H1 (cell line): ENCODE results near the gene CD160. TPM values are rescaled to one million over a fixed set of nuclear protein-coding genes. Genes with fewer than 3 reads are reported as not detected.

ENCODE experiments used
- EP300 ChIP-seq, 2 experiments: IDR thresholded peaks; 1 replicate in 1 of 2; 2 replicates in 1 of 2; pipeline ENCODE4 v1.6.1; 2011 to 2012; ENCODE audit warnings: low read depth in 2 of 2, low read length in 2 of 2, mild to moderate bottlenecking in 2 of 2, borderline replicate concordance in 1 of 2, inconsistent platforms in 1 of 2, moderate library complexity in 1 of 2
- PHF8 ChIP-seq: fragments of 200-600 bp; sonication (generic); conservative IDR thresholded peaks from 2 replicates; pipeline ENCODE4 v1.7.1; 2012; ENCODE audit warnings: low read depth, mild to moderate bottlenecking, inconsistent platforms, low read length, moderate library complexity
- RAD21 ChIP-seq, 2 experiments: IDR thresholded peaks in 1 of 2; conservative IDR thresholded peaks in 1 of 2; 2 replicates each; pipeline ENCODE4 v1.6.1; 2011; ENCODE audit warnings: low read depth in 2 of 2, low read length in 2 of 2, improper control_type of control experiment in 1 of 2, inconsistent platforms in 1 of 2, mild to moderate bottlenecking in 1 of 2, moderate library complexity in 1 of 2
- RXRA ChIP-seq: IDR thresholded peaks from 2 replicates; pipeline ENCODE4 v1.6.1; 2011; ENCODE audit warnings: low read depth, mild to moderate bottlenecking, low read length, moderate library complexity; ENCODE audit not compliant: insufficient read depth
- SIN3A ChIP-seq, 2 experiments: IDR thresholded peaks in 1 of 2; conservative IDR thresholded peaks in 1 of 2; 2 replicates each; pipeline ENCODE4 v1.6.1; 2011 to 2012; ENCODE audit warnings: low read length in 2 of 2, improper control_type of control experiment in 1 of 2, low read depth in 1 of 2, mild to moderate bottlenecking in 1 of 2
- SP4 ChIP-seq: IDR thresholded peaks from 2 replicates; pipeline ENCODE4 v1.6.1; 2012; ENCODE audit warnings: low read length, inconsistent platforms
- polyA plus RNA-seq, 7 experiments: library from polyadenylated mRNA; depleted of rRNA in 3 of 7; stranded (reverse) in 5 of 7; unstranded in 2 of 7; fragments of >200 nt in 5 of 7; fragments of 200-250 nt in 2 of 7; gene quantifications; 1 replicate in 5 of 7; 2 replicates in 1 of 7; 4 replicates in 1 of 7; pipeline versions ENCODE4 v1.2.1 to v1.2.3, GENCODE V29; 2011 to 2013; ENCODE audit warnings: missing spikeins in 2 of 7, mixed read lengths in 2 of 7
- total RNA-seq: library from RNA; stranded (reverse); fragmentation: NEBNext Ultra II Directional; extraction: Animal tissue kit (Norgen Biotek cat#: 25700); gene quantifications from 2 replicates; pipeline ENCODE4 v1.2.1, GENCODE V29; 2021

CD160 gene
- total and polyA plus RNA-seq, 2 of the 8 experiments (the other 6 are each of a cell fraction or from before 2014, with no cell fraction given): not detected

DNA sequence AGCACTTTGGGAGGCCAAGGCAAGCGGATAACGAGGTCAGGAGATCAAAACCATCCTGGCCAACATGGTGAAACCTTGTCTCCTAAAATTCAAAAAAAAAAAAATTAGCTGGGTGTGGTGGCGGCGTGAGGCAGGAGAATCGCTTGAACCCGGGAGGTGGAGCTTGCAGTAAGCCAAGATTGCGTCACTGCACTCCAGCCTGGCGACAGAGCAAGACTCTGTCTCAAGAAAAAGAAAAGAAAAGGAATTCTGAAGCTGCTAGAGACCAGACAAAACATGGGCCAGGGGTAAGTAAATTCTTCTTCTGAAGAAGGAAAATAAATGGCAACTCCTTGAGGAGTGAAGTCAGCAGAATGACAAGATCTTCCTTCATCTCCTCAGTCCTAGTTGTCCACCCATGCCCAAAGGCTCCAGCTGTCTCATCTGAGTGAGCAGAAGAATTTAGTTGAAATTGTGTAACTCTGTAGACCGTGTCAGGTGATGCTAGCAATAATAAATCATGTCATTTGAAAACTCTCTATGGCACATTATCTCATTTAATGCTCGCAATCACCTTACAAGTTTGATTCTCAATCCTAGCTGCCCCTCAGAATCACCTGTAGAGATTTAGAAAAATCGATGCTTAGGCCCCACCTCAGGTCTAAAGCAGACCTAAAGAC is 26.4 kb upstream of the CD160 start (continued):
- TF ChIP-seq EP300 (IDR thresholded peaks at IDR 0.05; ENCODE audit: borderline replicate concordance in 1 of 2, low read depth in 2 of 2, low read length in 2 of 2): no peak
- TF ChIP-seq SIN3A (conservative IDR thresholded peaks at IDR 0.05 in 1 of 2, IDR thresholded peaks at IDR 0.05 in 1 of 2; ENCODE audit: low read depth in 1 of 2, low read length in 2 of 2): no peak
- TF ChIP-seq RXRA: no peak
- no peak for TF ChIP-seq RAD21 (IDR thresholded peaks at IDR 0.05 in 1 of 2, conservative IDR thresholded peaks at IDR 0.05 in 1 of 2; ENCODE audit: low read depth in 2 of 2, low read length in 2 of 2)
- TF ChIP-seq PHF8: no peak
- TF ChIP-seq SP4: no peak
